Measurements from ENCODE around the gene DSCAML1.

- TF ChIP-seq POLR2AphosphoS5 (IDR thresholded peaks at IDR 0.05; ENCODE audit: low read depth, low read length): no peak
- TF ChIP-seq, protein P1, sequence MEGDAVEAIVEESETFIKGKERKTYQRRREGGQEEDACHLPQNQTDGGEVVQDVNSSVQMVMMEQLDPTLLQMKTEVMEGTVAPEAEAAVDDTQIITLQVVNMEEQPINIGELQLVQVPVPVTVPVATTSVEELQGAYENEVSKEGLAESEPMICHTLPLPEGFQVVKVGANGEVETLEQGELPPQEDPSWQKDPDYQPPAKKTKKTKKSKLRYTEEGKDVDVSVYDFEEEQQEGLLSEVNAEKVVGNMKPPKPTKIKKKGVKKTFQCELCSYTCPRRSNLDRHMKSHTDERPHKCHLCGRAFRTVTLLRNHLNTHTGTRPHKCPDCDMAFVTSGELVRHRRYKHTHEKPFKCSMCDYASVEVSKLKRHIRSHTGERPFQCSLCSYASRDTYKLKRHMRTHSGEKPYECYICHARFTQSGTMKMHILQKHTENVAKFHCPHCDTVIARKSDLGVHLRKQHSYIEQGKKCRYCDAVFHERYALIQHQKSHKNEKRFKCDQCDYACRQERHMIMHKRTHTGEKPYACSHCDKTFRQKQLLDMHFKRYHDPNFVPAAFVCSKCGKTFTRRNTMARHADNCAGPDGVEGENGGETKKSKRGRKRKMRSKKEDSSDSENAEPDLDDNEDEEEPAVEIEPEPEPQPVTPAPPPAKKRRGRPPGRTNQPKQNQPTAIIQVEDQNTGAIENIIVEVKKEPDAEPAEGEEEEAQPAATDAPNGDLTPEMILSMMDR (IDR thresholded peaks at IDR 0.05 in 2 of 3, conservative IDR thresholded peaks at IDR 0.05 in 1 of 3; ENCODE audit: borderline replicate concordance in 1 of 3, insufficient read depth in 1 of 3, low read depth in 2 of 3, low read length in 2 of 3): peak; percentile 56 to 76 (median 65)
- TF ChIP-seq EZH2 (IDR thresholded peaks at IDR 0.05): no peak
- no peak for TF ChIP-seq ZNF274 (IDR thresholded peaks at IDR 0.05; ENCODE audit: low read depth, low read length)
- TF ChIP-seq FOSL1 (IDR thresholded peaks at IDR 0.05; ENCODE audit: low read depth): no peak
- peak; percentile 30 for TF ChIP-seq YY1 (IDR thresholded peaks at IDR 0.05; ENCODE audit: extremely low read depth, insufficient replicate concordance, low read depth, low read length)
- TF ChIP-seq POLR2A (IDR thresholded peaks at IDR 0.05; ENCODE audit: borderline replicate concordance, extremely low read depth, insufficient read depth, insufficient read length): no peak
- no peak for TF ChIP-seq JUND (IDR thresholded peaks at IDR 0.05)
- TF ChIP-seq, protein P2, sequence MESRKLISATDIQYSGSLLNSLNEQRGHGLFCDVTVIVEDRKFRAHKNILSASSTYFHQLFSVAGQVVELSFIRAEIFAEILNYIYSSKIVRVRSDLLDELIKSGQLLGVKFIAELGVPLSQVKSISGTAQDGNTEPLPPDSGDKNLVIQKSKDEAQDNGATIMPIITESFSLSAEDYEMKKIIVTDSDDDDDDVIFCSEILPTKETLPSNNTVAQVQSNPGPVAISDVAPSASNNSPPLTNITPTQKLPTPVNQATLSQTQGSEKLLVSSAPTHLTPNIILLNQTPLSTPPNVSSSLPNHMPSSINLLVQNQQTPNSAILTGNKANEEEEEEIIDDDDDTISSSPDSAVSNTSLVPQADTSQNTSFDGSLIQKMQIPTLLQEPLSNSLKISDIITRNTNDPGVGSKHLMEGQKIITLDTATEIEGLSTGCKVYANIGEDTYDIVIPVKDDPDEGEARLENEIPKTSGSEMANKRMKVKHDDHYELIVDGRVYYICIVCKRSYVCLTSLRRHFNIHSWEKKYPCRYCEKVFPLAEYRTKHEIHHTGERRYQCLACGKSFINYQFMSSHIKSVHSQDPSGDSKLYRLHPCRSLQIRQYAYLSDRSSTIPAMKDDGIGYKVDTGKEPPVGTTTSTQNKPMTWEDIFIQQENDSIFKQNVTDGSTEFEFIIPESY (IDR thresholded peaks at IDR 0.05; ENCODE audit: extremely low read depth, insufficient replicate concordance, low read length): no peak
These were observed 12.4 kb upstream of the DSCAML1 start for GRCh38 chr11:117809236-117810055.

Data from HCT116 (cell line).